GM12878 (cell line): ENCODE data around the gene PRKN. TPM values are rescaled to one million over a fixed set of nuclear protein-coding genes. Genes with fewer than 3 reads are reported as not detected.

Source experiments
- ATAC-seq: fragments of 200-7000 bp; cut with Tn5 transposase; 3 replicates; pipeline ENCODE4 v1.9.1; 2020; ENCODE audit warnings: mild to moderate bottlenecking, moderate library complexity
- BruUV-seq: library from RNA; stranded (reverse); fragments of 400-500 nt; replicated peaks from 2 replicates; lab custom pipeline; 2021; lab: Mats Ljungman, UMichigan
- CTCF ChIA-PET: fragments of 300-600 bp; sonication (Branson Sonifier 250); formaldehyde crosslinking; extraction: SDS; loops from one replicate; lab custom pipeline; 2021; ENCODE audit warnings: inconsistent platforms; lab: Yijun Ruan, JAX
- POLR2A ChIA-PET: fragments of 350-600 bp; formaldehyde crosslinking; extraction: SDS; loops from one replicate; lab custom pipeline; 2021; ENCODE audit warnings: inconsistent platforms; lab: Charles Lee
- RAD21 ChIA-PET: fragments of 300-600 bp; sonication (Branson Sonifier 250); formaldehyde crosslinking; loops from one replicate; lab custom pipeline; 2023; ENCODE audit warnings: antibody characterized with exemption; ENCODE audit not compliant: unreplicated experiment; lab: Charles Lee
- SMC1A ChIA-PET: fragments of 300-600 bp; sonication (Branson Sonifier 250); formaldehyde crosslinking; loops from one replicate; lab custom pipeline; 2023; ENCODE audit not compliant: unreplicated experiment, uncharacterized antibody; lab: Charles Lee
- DNase-seq: peaks from one replicate; pipeline ENCODE4 v3.0.0-alpha.2; 2011; ENCODE audit warnings: low read depth, low spot score
- FAIRE-seq: peaks from 3 replicates; lab custom pipeline; 2011; peaks lifted over from hg19 to GRCh38; lab: Jason Lieb, UNC
- H2AFZ ChIP-seq: 2 replicates; pipeline ENCODE4 v1.6.0; 2011; ENCODE audit warnings: low read depth, low read length, control low read depth; ENCODE audit not compliant: control insufficient read depth
- H3K27ac ChIP-seq: 2 replicates; pipeline ENCODE4 v1.5.1; 2011; ENCODE audit warnings: control low read depth; ENCODE audit not compliant: control insufficient read depth, insufficient read depth
- H3K27me3 ChIP-seq, 2 experiments: replicated peaks in 1 of 2; 2 replicates each; pipeline versions ENCODE4 v1.6.0 to v1.6.1; 2011; ENCODE audit warnings: low read length in 1 of 2; ENCODE audit not compliant: control insufficient read depth in 2 of 2, insufficient read depth in 2 of 2
- H3K36me3 ChIP-seq, 2 experiments: 2 replicates each; pipeline ENCODE4 v1.5.1; 2011; ENCODE audit warnings: low read length in 1 of 2; ENCODE audit not compliant: control insufficient read depth in 2 of 2, insufficient read depth in 2 of 2
- H3K4me1 ChIP-seq: 2 replicates; pipeline ENCODE4 v1.6.1; 2011; ENCODE audit warnings: mild to moderate bottlenecking, low read length, moderate library complexity, mixed read lengths; ENCODE audit not compliant: control insufficient read depth, insufficient read depth
- H3K4me2 ChIP-seq: 2 replicates; pipeline ENCODE4 v1.6.0; 2011; ENCODE audit warnings: control low read depth; ENCODE audit not compliant: control insufficient read depth, insufficient read depth
- H3K4me3 ChIP-seq: fragments of 200-600 bp; sonication (generic); 2 replicates; pipeline ENCODE4 v1.5.1; 2016
- H3K79me2 ChIP-seq: 2 replicates; pipeline ENCODE4 v1.6.0; 2011; ENCODE audit warnings: low read length; ENCODE audit not compliant: control insufficient read depth, insufficient read depth
- H3K9ac ChIP-seq: 2 replicates; pipeline ENCODE4 v1.8.0; 2011; ENCODE audit warnings: low read length, control low read depth, mixed read lengths; ENCODE audit not compliant: control insufficient read depth, insufficient read depth
- H3K9me3 ChIP-seq: replicated peaks from 3 replicates; pipeline ENCODE4 v1.5.1; 2011; ENCODE audit warnings: mild to moderate bottlenecking, low read length; ENCODE audit not compliant: control insufficient read depth, insufficient read depth
- H4K20me1 ChIP-seq: 2 replicates; pipeline ENCODE4 v1.6.0; 2011; ENCODE audit not compliant: control insufficient read depth, insufficient read depth
- ATF7 ChIP-seq: fragments of 450-650 bp; IDR thresholded peaks from 2 replicates; pipeline ENCODE4 v1.6.1; 2016; ENCODE audit warnings: low read depth, mild to moderate bottlenecking
- BRCA1 ChIP-seq: IDR thresholded peaks from 2 replicates; pipeline ENCODE4 v1.6.1; 2011; ENCODE audit warnings: low read depth, low read length, improper control_type of control experiment
- EGR1 ChIP-seq, 2 experiments: IDR thresholded peaks; 1 replicate in 1 of 2; 2 replicates in 1 of 2; pipeline ENCODE4 v1.6.1; 2011 to 2012; ENCODE audit warnings: low read depth in 2 of 2, low read length in 2 of 2, borderline replicate concordance in 1 of 2, mild to moderate bottlenecking in 1 of 2, moderate library complexity in 1 of 2
- LARP7 ChIP-seq: fragments of 450-650 bp; IDR thresholded peaks from 2 replicates; pipeline ENCODE4 v1.6.1; 2017; ENCODE audit warnings: mild to moderate bottlenecking
- PKNOX1 ChIP-seq: fragments of 450-650 bp; IDR thresholded peaks from 2 replicates; pipeline ENCODE4 v1.6.1; 2016; ENCODE audit warnings: mild to moderate bottlenecking
- POLR2A ChIP-seq: IDR thresholded peaks from 2 replicates; pipeline ENCODE4 v1.6.1; 2011; ENCODE audit warnings: low read depth, mild to moderate bottlenecking, low read length
- RB1 ChIP-seq: fragments of 450-650 bp; formaldehyde crosslinking; IDR thresholded peaks from 2 replicates; pipeline ENCODE4 v1.6.1; 2017; ENCODE audit warnings: mild to moderate bottlenecking, borderline replicate concordance
- RCOR1 ChIP-seq: conservative IDR thresholded peaks from 2 replicates; pipeline ENCODE4 v1.6.1; 2012; ENCODE audit warnings: low read depth, low read length, improper control_type of control experiment
- SPI1 ChIP-seq: IDR thresholded peaks from 2 replicates; pipeline ENCODE4 v1.6.1; 2011; ENCODE audit warnings: low read depth, mild to moderate bottlenecking, low read length, moderate library complexity, borderline replicate concordance; ENCODE audit not compliant: insufficient read depth
- SREBF1 ChIP-seq: IDR thresholded peaks from 2 replicates; pipeline ENCODE4 v1.6.1; 2012; ENCODE audit warnings: mild to moderate bottlenecking, low read length
- TARDBP ChIP-seq: IDR thresholded peaks from 2 replicates; pipeline ENCODE4 v1.6.1; 2016; ENCODE audit warnings: borderline replicate concordance
- ZBTB40 ChIP-seq: fragments of 450-650 bp; IDR thresholded peaks from 2 replicates; pipeline ENCODE4 v1.6.1; 2016; ENCODE audit warnings: mild to moderate bottlenecking, moderate library complexity, borderline replicate concordance
- WGBS: methylation state at CpG from one replicate; pipeline ENCODE4 v1.1.6; 2016; ENCODE audit warnings: low lambda C conversion rate; ENCODE audit not compliant: insufficient replicate concordance, insufficient coverage; ENCODE audit errors: missing lambda C conversion rate; 5-methylcytosine and 5-hydroxymethylcytosine counted together
- in situ Hi-C: fragments of 300-500 bp; cut with MboI; formaldehyde crosslinking; loops from 9 replicates; pipeline ENCODE4 v1.14.3; 2018; ENCODE audit warnings: mixed read lengths
- intact Hi-C: fragments of 100-400 bp; cut with micrococcal nuclease; formaldehyde crosslinking; loops from one replicate; pipeline ENCODE4 v1.14.2; 2022; ENCODE audit not compliant: unreplicated experiment
- polyA plus RNA-seq, 11 experiments: library from polyadenylated mRNA; depleted of rRNA in 4 of 11; unstranded in 6 of 11; stranded (reverse) in 5 of 11; fragments of >200 nt; fragmentation: Nextera tagmentation in 4 of 11; fragmentation: Illumina TruSeq in 1 of 11; extraction: Ambion mirVana in 4 of 11; extraction: Trizol in 1 of 11; gene quantifications; 1 replicate in 1 of 11; 2 replicates in 10 of 11; pipeline versions ENCODE4 v1.2.1 to v1.2.3, GENCODE V29; 2011 to 2016; ENCODE audit warnings: inconsistent platforms in 2 of 11, missing spikeins in 2 of 11, low read depth in 1 of 11
- total RNA-seq, 4 experiments: library from RNA; depleted of rRNA in 3 of 4; stranded (reverse); fragments of >200 nt in 3 of 4; fragmentation: Illumina TruSeq in 1 of 4; extraction: Trizol in 1 of 4; gene quantifications; 2 replicates each; pipeline versions ENCODE4 v1.2.1 to v1.2.3, GENCODE V29; 2013 to 2021

PRKN gene
- total and polyA plus RNA-seq, 10 of the 15 experiments (the other 5 are each of a cell fraction or from before 2014, with no cell fraction given): 0.06 to 0.09 TPM; not detected in 8

DNA sequence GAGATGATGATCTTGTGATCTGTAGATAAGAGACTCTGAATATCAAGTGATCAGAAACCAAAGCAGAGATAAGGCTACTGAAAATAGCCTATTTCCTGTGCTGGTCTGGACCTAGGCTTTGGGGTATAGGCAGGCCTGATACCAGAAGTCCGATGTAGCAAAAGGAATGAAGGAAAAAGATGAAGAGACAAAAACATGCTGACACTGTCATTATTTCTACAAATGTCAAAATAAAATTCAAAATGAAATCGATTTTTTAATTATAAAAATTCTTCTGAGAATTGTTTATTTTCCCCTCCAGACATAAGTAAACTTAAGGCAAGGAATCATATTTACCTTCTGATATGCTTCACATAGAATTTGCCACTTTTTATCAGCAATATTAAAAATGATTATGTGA lies 252.8 kb downstream of the PRKN start:
- no peak for DNase-seq
- no peak overlapping the region for H3K4me2 ChIP-seq
- intact Hi-C loops: no loop called here
- CTCF ChIA-PET: no interaction called here
- FAIRE-seq: no peak
- H3K9ac ChIP-seq: no peak overlapping the region
- no peaks in the 10 kb centered on the region for H3K9me3 ChIP-seq
- no peaks in the 10 kb centered on the region for H4K20me1 ChIP-seq
- no peak overlapping the region for H3K27ac ChIP-seq
- POLR2A ChIA-PET: no interaction called here
- BruUV-seq: no TSS peak
- H3K27me3 ChIP-seq: no peaks in the 10 kb centered on the region
- WGBS: 0% methylated on average over 2 of the region's 2 CpGs
- no peak overlapping the region for H2AFZ ChIP-seq
- in situ Hi-C loops: no loop called here
- H3K36me3 ChIP-seq: no peaks in the 10 kb centered on the region
- RAD21 ChIA-PET: no interaction called here
- no peak overlapping the region for H3K4me3 ChIP-seq
- SMC1A ChIA-PET: no interaction called here
- no peak for ATAC-seq
- TF ChIP-seq BRCA1 (no peak), PKNOX1 (no peak), RB1 (no peak), LARP7 (no peak), SREBF1 (no peak), RCOR1 (no peak), SPI1 (no peak), POLR2A (no peak)
- TF ChIP-seq, all 136 proteins: peak for 0
- no peaks in the 10 kb centered on the region for H3K79me2 ChIP-seq
- peaks cover 3% of the 10 kb centered on the region; the same call in 1 of the 2 replicates for H3K4me1 ChIP-seq

DNA sequence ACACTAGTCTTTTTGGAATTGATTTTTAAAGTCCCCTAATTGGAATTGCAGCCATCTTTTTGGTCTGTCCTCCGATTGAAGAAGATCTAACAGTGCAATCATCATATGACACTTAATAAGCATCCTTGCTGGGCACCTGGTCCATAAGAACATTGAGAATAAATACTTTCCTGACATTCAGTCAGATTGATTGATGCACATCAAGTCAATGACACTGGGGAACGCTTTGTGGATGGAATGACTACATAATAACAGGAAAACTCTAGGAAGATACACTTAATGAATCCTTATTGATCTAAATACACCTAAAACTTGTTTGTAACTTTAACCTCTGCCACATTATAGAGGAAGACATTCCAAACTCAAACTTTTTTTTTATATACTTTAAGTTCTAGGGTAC lies 255.7 kb downstream of the PRKN start:
- Histone ChIP-seq H2AFZ (no peak overlapping the region), H3K4me2 (no peak overlapping the region), H3K36me3 (no peaks in the 10 kb centered on the region), H3K9me3 (no peaks in the 10 kb centered on the region), H3K27ac (no peak overlapping the region), H3K79me2 (no peaks in the 10 kb centered on the region), H4K20me1 (no peaks in the 10 kb centered on the region), H3K4me3 (no peak overlapping the region), H3K9ac (no peak overlapping the region), H3K4me1 (no peaks in the 10 kb centered on the region), H3K27me3 (no peaks in the 10 kb centered on the region)
- ChIA-PET POLR2A (no interaction called here), RAD21 (no interaction called here), SMC1A (no interaction called here), CTCF (no interaction called here)
- no TSS peak for BruUV-seq
- DNase-seq: no peak
- in situ Hi-C loops: no loop called here
- 13% methylated on average over 2 of the region's 2 CpGs for WGBS
- intact Hi-C loops: no loop called here
- no peak for FAIRE-seq
- ATAC-seq: no peak
- no peak for TF ChIP-seq EGR1 (IDR thresholded peaks at IDR 0.05; ENCODE audit: borderline replicate concordance in 1 of 2, low read depth in 2 of 2, low read length in 2 of 2)
- TF ChIP-seq TARDBP: no peak
- no peak for TF ChIP-seq ATF7
- no peak for TF ChIP-seq ZBTB40
- TF ChIP-seq PKNOX1: no peak
